ENCODE measurements around the gene LRP10.

DNA sequence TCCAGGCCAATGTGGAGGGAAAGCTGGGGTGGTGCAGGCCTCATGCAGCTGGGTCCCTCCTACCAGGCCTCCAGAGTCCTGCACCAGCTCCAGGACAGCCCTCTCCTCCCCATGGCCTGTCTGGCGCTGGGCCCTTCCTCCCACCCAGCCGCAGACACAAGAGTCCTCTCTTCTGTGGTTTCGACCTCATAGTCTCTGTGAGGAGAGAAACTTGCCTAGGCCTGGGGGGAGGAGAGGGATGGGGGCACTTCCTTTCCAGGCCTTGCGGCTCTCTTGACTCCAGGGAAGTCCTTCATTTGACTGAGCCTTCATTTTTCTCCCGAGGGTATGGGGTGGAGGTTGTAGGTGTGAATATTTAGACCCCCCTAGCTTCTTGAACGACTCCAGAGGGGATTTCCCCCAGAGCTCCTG is 32.9 kb upstream of the LRP10 start:
- TF ChIP-seq POLR2A (IDR thresholded peaks at IDR 0.05; ENCODE audit: control extremely low read depth in 1 of 2, low read depth in 2 of 2, low read length in 2 of 2): no peak
- TF ChIP-seq, protein P1, sequence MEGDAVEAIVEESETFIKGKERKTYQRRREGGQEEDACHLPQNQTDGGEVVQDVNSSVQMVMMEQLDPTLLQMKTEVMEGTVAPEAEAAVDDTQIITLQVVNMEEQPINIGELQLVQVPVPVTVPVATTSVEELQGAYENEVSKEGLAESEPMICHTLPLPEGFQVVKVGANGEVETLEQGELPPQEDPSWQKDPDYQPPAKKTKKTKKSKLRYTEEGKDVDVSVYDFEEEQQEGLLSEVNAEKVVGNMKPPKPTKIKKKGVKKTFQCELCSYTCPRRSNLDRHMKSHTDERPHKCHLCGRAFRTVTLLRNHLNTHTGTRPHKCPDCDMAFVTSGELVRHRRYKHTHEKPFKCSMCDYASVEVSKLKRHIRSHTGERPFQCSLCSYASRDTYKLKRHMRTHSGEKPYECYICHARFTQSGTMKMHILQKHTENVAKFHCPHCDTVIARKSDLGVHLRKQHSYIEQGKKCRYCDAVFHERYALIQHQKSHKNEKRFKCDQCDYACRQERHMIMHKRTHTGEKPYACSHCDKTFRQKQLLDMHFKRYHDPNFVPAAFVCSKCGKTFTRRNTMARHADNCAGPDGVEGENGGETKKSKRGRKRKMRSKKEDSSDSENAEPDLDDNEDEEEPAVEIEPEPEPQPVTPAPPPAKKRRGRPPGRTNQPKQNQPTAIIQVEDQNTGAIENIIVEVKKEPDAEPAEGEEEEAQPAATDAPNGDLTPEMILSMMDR (IDR thresholded peaks at IDR 0.05; ENCODE audit: control extremely low read depth in 1 of 3, insufficient read depth in 1 of 3, low read depth in 1 of 3, low read length in 3 of 3): no peak
- TF ChIP-seq, protein P2, sequence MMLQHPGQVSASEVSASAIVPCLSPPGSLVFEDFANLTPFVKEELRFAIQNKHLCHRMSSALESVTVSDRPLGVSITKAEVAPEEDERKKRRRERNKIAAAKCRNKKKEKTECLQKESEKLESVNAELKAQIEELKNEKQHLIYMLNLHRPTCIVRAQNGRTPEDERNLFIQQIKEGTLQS (IDR thresholded peaks at IDR 0.05; ENCODE audit: insufficient read depth, low read depth, low read length): no peak
- no peak for TF ChIP-seq YY1 (IDR thresholded peaks at IDR 0.05; ENCODE audit: low read depth, low read length)
- TF ChIP-seq GTF2F1 (IDR thresholded peaks at IDR 0.05; ENCODE audit: borderline replicate concordance, low read depth, low read length): no peak
